ENCODE data around the gene FASN. TPM values are rescaled to one million over a fixed set of nuclear protein-coding genes. Genes with fewer than 3 reads are reported as not detected.

The FASN gene
- total and polyA plus RNA-seq, 2 of the 13 experiments (the other 11 are each of a cell fraction or from before 2014, with no cell fraction given), result 51.7 to 101 TPM

DNA sequence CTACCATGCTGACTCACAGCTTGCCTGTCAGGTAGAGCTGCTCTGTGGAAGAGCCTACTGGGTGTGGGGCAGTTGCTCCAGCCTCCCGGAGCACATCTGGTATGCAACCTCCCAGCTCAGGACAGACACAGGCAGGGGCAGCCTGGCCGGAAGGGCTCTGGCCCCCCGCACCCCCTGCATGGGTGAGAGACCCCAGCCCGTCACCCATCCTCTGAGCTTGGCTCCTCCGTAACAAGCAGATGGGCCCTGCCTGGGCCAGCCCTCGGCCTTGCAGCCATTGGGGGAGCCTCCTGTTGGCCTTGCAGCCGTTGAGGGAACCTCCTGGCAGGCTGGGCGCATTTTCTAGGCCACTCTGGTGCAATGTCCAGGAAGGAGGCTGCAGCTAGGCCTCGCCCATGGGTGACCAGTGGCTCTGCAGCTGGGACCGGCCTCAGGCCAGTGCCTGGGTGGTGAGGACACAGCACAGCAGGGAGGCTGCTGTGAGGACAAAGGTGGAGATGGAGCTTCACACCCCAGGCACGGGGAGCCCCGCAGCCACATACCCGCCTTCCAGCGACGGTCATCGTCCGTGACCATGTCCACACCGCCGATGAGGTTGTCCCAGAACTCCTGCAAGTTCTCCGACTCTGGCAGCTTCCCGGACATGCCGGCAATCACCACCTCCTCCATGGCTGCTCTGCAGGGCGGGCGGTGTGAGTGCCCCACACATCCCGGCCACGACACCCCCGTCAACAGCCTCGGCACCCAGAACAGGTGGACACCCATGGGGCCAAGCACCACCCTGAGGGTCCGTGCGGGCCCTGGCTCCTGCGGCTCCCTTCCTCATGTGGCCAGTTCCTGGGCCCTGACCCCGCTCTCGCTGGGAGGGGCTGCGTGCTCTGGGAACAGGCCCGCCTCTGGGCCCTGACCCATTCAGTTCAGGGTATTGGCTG lies 2.0 kb downstream of the FASN start (continued):
- TF ChIP-seq ATAD3A (CRISPR knock-in tag; IDR thresholded peaks at IDR 0.05) (no peak), SRSF9 (IDR thresholded peaks at IDR 0.05; ENCODE audit: borderline replicate concordance, insufficient read depth, low read depth, low read length, poor library complexity, severe bottlenecking) (no peak), ZNF546 (CRISPR knock-in tag; conservative IDR thresholded peaks at IDR 0.05) (0 out of 2 replicates have a peak, but pooled peaks have one; percentile 40), KAT7 (CRISPR knock-in tag; IDR thresholded peaks at IDR 0.05; ENCODE audit: borderline replicate concordance) (no peak; the same call in 1 of the 2 replicates), ZNF550 (CRISPR knock-in tag; IDR thresholded peaks at IDR 0.05; ENCODE audit: borderline replicate concordance) (no peak), ZNF615 (CRISPR knock-in tag; IDR thresholded peaks at IDR 0.05; ENCODE audit: borderline replicate concordance) (no peak), SALL1 (CRISPR knock-in tag; IDR thresholded peaks at IDR 0.05) (peak; percentile 8; the same call in 1 of the 2 replicates), CERS6 (CRISPR knock-in tag; IDR thresholded peaks at IDR 0.05) (no peak), ZNF589 (CRISPR knock-in tag; conservative IDR thresholded peaks at IDR 0.05) (peak; percentile 52; the same call in 1 of the 2 replicates), ZNF576 (CRISPR knock-in tag; IDR thresholded peaks at IDR 0.05) (no peak), TOPORS (CRISPR knock-in tag; IDR thresholded peaks at IDR 0.05) (peak; percentile 75; the same call in 1 of the 2 replicates), JUN (CRISPR knock-in tag; IDR thresholded peaks at IDR 0.05) (no peak), ZNF749 (CRISPR knock-in tag; IDR thresholded peaks at IDR 0.05; ENCODE audit: borderline replicate concordance) (no peak), ELF1 (CRISPR knock-in tag; IDR thresholded peaks at IDR 0.05) (no peak), ZNF670 (CRISPR knock-in tag; IDR thresholded peaks at IDR 0.05; ENCODE audit: borderline replicate concordance) (no peak), MZF1 (CRISPR knock-in tag; IDR thresholded peaks at IDR 0.05; ENCODE audit: borderline replicate concordance) (no peak), ZNF740 (CRISPR knock-in tag; IDR thresholded peaks at IDR 0.05) (0 out of 2 replicates have a peak, but pooled peaks have one; percentile 20), NCOR1 (IDR thresholded peaks at IDR 0.05; ENCODE audit: borderline replicate concordance, low read length) (no peak)
- TF ChIP-seq, protein P1, sequence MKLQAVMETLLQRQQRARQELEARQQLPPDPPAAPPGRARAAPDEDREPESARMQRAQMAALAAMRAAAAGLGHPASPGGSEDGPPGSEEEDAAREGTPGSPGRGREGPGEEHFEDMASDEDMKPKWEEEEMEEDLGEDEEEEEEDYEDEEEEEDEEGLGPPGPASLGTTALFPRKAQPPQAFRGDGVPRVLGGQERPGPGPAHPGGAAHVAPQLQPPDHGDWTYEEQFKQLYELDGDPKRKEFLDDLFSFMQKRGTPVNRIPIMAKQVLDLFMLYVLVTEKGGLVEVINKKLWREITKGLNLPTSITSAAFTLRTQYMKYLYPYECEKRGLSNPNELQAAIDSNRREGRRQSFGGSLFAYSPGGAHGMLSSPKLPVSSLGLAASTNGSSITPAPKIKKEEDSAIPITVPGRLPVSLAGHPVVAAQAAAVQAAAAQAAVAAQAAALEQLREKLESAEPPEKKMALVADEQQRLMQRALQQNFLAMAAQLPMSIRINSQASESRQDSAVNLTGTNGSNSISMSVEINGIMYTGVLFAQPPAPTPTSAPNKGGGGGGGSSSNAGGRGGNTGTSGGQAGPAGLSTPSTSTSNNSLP (IDR thresholded peaks at IDR 0.05; ENCODE audit: low read depth, low read length), result no peak
- TF ChIP-seq, protein P2, sequence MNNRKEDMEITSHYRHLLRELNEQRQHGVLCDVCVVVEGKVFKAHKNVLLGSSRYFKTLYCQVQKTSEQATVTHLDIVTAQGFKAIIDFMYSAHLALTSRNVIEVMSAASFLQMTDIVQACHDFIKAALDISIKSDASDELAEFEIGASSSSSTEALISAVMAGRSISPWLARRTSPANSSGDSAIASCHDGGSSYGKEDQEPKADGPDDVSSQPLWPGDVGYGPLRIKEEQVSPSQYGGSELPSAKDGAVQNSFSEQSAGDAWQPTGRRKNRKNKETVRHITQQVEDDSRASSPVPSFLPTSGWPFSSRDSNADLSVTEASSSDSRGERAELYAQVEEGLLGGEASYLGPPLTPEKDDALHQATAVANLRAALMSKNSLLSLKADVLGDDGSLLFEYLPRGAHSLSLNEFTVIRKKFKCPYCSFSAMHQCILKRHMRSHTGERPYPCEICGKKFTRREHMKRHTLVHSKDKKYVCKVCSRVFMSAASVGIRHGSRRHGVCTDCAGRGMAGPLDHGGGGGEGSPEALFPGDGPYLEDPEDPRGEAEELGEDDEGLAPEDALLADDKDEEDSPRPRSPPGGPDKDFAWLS (CRISPR knock-in tag; IDR thresholded peaks at IDR 0.05; ENCODE audit: borderline replicate concordance), result no peak

All from HepG2 (cell line).